ENCODE measurements around the gene CRYBB2.
"Not testable (repeated sequence)": the region's sequence is repeated elsewhere in the genome, so short reads cannot be mapped to it uniquely, and the experiment has no call there.

- not testable (repeated sequence) for TF ChIP-seq CTCF, POLR2A (IDR thresholded peaks at IDR 0.05)
Observed at GRCh38 chr22:25273928-25274327, 54.5 kb downstream of the CRYBB2 start.
